ENCODE results near the gene PLEKHH1.
A peak's percentile ranks its signal among the peaks of the same experiment; 100 is the strongest.
"Not testable (repeated sequence)": the region's sequence is repeated elsewhere in the genome, so short reads cannot be mapped to it uniquely, and the experiment has no call there.

Gene PLEKHH1

GRCh38 chr14:67541448-67542387 is 8.6 kb downstream of the PLEKHH1 start:
- H3K27ac ChIP-seq (ENCODE audit: low read depth, low read length): no peak overlapping the region
- H3K9ac ChIP-seq (ENCODE audit: low read length in 5 of 5): no peak overlapping the region
- peak overlapping the region in 1 of 5 donors; percentile 13 for H3K4me3 ChIP-seq (ENCODE audit: low read depth in 1 of 5, low read length in 5 of 5)

GRCh38 chr14:67542620-67543019 is 9.5 kb downstream of the PLEKHH1 start:
- not testable (repeated sequence) for H3K27ac ChIP-seq (ENCODE audit: low read depth, low read length); H3K9me3 ChIP-seq (ENCODE audit: control insufficient read depth in 5 of 5, low read length in 5 of 5); H3K4me3 ChIP-seq (ENCODE audit: low read depth in 1 of 5, low read length in 5 of 5); H3K27me3 ChIP-seq (ENCODE audit: control insufficient read depth in 5 of 5, insufficient read depth in 4 of 5, low read length in 5 of 5); H3K36me3 ChIP-seq (ENCODE audit: control insufficient read depth in 5 of 5, insufficient read depth in 5 of 5, low read length in 5 of 5); H3K9ac ChIP-seq (ENCODE audit: low read length in 5 of 5)
- H3K4me1 ChIP-seq (ENCODE audit: control insufficient read depth in 5 of 5, insufficient read depth in 5 of 5, low read length in 5 of 5): peaks cover 0 to 15% (median 11%) of the 10 kb centered on the region in 5 donors

More at GRCh38 chr14:67541448-67542387, 8.6 kb downstream of the PLEKHH1 start:
- H3K27me3 ChIP-seq (ENCODE audit: control insufficient read depth in 5 of 5, insufficient read depth in 4 of 5, low read length in 5 of 5): peaks cover 0 to 4% (median 0%) of the 10 kb centered on the region in 5 donors
- H3K9me3 ChIP-seq (ENCODE audit: control insufficient read depth in 5 of 5, low read length in 5 of 5): no peaks in the 10 kb centered on the region
- H3K36me3 ChIP-seq (ENCODE audit: control insufficient read depth in 5 of 5, insufficient read depth in 5 of 5, low read length in 5 of 5): peaks cover 0 to 6% (median 0%) of the 10 kb centered on the region in 5 donors
- H3K4me1 ChIP-seq (ENCODE audit: control insufficient read depth in 5 of 5, insufficient read depth in 5 of 5, low read length in 5 of 5): peaks cover 0 to 15% (median 13%) of the 10 kb centered on the region in 5 donors

GRCh38 chr14:67544590-67544989 is 11.5 kb downstream of the PLEKHH1 start:
- H3K9me3 ChIP-seq (ENCODE audit: control insufficient read depth in 5 of 5, low read length in 5 of 5): no peaks in the 10 kb centered on the region
- H3K27ac ChIP-seq (ENCODE audit: low read depth, low read length): no peak overlapping the region
- H3K4me3 ChIP-seq (ENCODE audit: low read depth in 1 of 5, low read length in 5 of 5): no peak overlapping the region
- H3K9ac ChIP-seq (ENCODE audit: low read length in 5 of 5): no peak overlapping the region
- H3K27me3 ChIP-seq (ENCODE audit: control insufficient read depth in 5 of 5, insufficient read depth in 4 of 5, low read length in 5 of 5): peaks cover 0 to 4% (median 0%) of the 10 kb centered on the region in 5 donors
- H3K4me1 ChIP-seq (ENCODE audit: control insufficient read depth in 5 of 5, insufficient read depth in 5 of 5, low read length in 5 of 5): peaks cover 0 to 3% (median 0%) of the 10 kb centered on the region in 5 donors
- peaks cover 0 to 6% (median 0%) of the 10 kb centered on the region in 5 donors for H3K36me3 ChIP-seq (ENCODE audit: control insufficient read depth in 5 of 5, insufficient read depth in 5 of 5, low read length in 5 of 5)

- Histone ChIP-seq H3K36me3 (ENCODE audit: control insufficient read depth in 5 of 5, insufficient read depth in 5 of 5, low read length in 5 of 5) (peaks cover 0 to 6% (median 0%) of the 10 kb centered on the region in 5 donors), H3K27ac (ENCODE audit: low read depth, low read length) (no peak overlapping the region), H3K27me3 (ENCODE audit: control insufficient read depth in 5 of 5, insufficient read depth in 4 of 5, low read length in 5 of 5) (peaks cover 0 to under 1% (median 0%) of the 10 kb centered on the region in 5 donors), H3K4me1 (ENCODE audit: control insufficient read depth in 5 of 5, insufficient read depth in 5 of 5, low read length in 5 of 5) (no peaks in the 10 kb centered on the region), H3K9me3 (ENCODE audit: control insufficient read depth in 5 of 5, low read length in 5 of 5) (no peaks in the 10 kb centered on the region), H3K9ac (ENCODE audit: low read length in 5 of 5) (no peak overlapping the region), H3K4me3 (ENCODE audit: low read depth in 1 of 5, low read length in 5 of 5) (no peak overlapping the region)
These were observed 14.2 kb downstream of the PLEKHH1 start for GRCh38 chr14:67547224-67547780.

GRCh38 chr14:67549734-67550133 is 16.6 kb downstream of the PLEKHH1 start:
- Histone ChIP-seq H3K27me3 (ENCODE audit: control insufficient read depth in 5 of 5, insufficient read depth in 4 of 5, low read length in 5 of 5) (no peaks in the 10 kb centered on the region), H3K4me3 (ENCODE audit: low read depth in 1 of 5, low read length in 5 of 5) (no peak overlapping the region), H3K4me1 (ENCODE audit: control insufficient read depth in 5 of 5, insufficient read depth in 5 of 5, low read length in 5 of 5) (peaks cover 0 to 5% (median 0%) of the 10 kb centered on the region in 5 donors), H3K9ac (ENCODE audit: low read length in 5 of 5) (no peak overlapping the region), H3K27ac (ENCODE audit: low read depth, low read length) (no peak overlapping the region), H3K36me3 (ENCODE audit: control insufficient read depth in 5 of 5, insufficient read depth in 5 of 5, low read length in 5 of 5) (peaks cover 0 to 3% (median 0%) of the 10 kb centered on the region in 5 donors), H3K9me3 (ENCODE audit: control insufficient read depth in 5 of 5, low read length in 5 of 5) (no peaks in the 10 kb centered on the region)

- Histone ChIP-seq H3K9me3 (ENCODE audit: control insufficient read depth in 5 of 5, low read length in 5 of 5) (no peaks in the 10 kb centered on the region), H3K27ac (ENCODE audit: low read depth, low read length) (no peak overlapping the region), H3K4me1 (ENCODE audit: control insufficient read depth in 5 of 5, insufficient read depth in 5 of 5, low read length in 5 of 5) (peaks cover 0 to 5% (median 0%) of the 10 kb centered on the region in 5 donors), H3K36me3 (ENCODE audit: control insufficient read depth in 5 of 5, insufficient read depth in 5 of 5, low read length in 5 of 5) (no peaks in the 10 kb centered on the region), H3K9ac (ENCODE audit: low read length in 5 of 5) (no peak overlapping the region), H3K27me3 (ENCODE audit: control insufficient read depth in 5 of 5, insufficient read depth in 4 of 5, low read length in 5 of 5) (no peaks in the 10 kb centered on the region), H3K4me3 (ENCODE audit: low read depth in 1 of 5, low read length in 5 of 5) (no peak overlapping the region)
These were observed 18.0 kb downstream of the PLEKHH1 start for GRCh38 chr14:67551123-67551522.

GRCh38 chr14:67551940-67552339 is 18.9 kb downstream of the PLEKHH1 start:
- H3K4me1 ChIP-seq (ENCODE audit: control insufficient read depth in 5 of 5, insufficient read depth in 5 of 5, low read length in 5 of 5): peaks cover 0 to 5% (median 0%) of the 10 kb centered on the region in 5 donors
- no peak overlapping the region for H3K27ac ChIP-seq (ENCODE audit: low read depth, low read length)
- no peak overlapping the region for H3K9ac ChIP-seq (ENCODE audit: low read length in 5 of 5)
- no peaks in the 10 kb centered on the region for H3K27me3 ChIP-seq (ENCODE audit: control insufficient read depth in 5 of 5, insufficient read depth in 4 of 5, low read length in 5 of 5)
- no peaks in the 10 kb centered on the region for H3K36me3 ChIP-seq (ENCODE audit: control insufficient read depth in 5 of 5, insufficient read depth in 5 of 5, low read length in 5 of 5)
- no peaks in the 10 kb centered on the region for H3K9me3 ChIP-seq (ENCODE audit: control insufficient read depth in 5 of 5, low read length in 5 of 5)
- no peak overlapping the region for H3K4me3 ChIP-seq (ENCODE audit: low read depth in 1 of 5, low read length in 5 of 5)

- H3K27ac ChIP-seq (ENCODE audit: low read depth, low read length): no peak overlapping the region
These were observed 20.5 kb downstream of the PLEKHH1 start for GRCh38 chr14:67553547-67553946.

GRCh38 chr14:67554341-67554740 is 21.3 kb downstream of the PLEKHH1 start:
- Histone ChIP-seq H3K36me3 (ENCODE audit: control insufficient read depth in 5 of 5, insufficient read depth in 5 of 5, low read length in 5 of 5) (peaks cover 0 to 3% (median 0%) of the 10 kb centered on the region in 5 donors), H3K9me3 (ENCODE audit: control insufficient read depth in 5 of 5, low read length in 5 of 5) (no peaks in the 10 kb centered on the region), H3K9ac (ENCODE audit: low read length in 5 of 5) (no peak overlapping the region), H3K27ac (ENCODE audit: low read depth, low read length) (no peak overlapping the region), H3K27me3 (ENCODE audit: control insufficient read depth in 5 of 5, insufficient read depth in 4 of 5, low read length in 5 of 5) (no peaks in the 10 kb centered on the region), H3K4me1 (ENCODE audit: control insufficient read depth in 5 of 5, insufficient read depth in 5 of 5, low read length in 5 of 5) (peaks cover 0 to 5% (median 0%) of the 10 kb centered on the region in 5 donors), H3K4me3 (ENCODE audit: low read depth in 1 of 5, low read length in 5 of 5) (no peak overlapping the region)

More at GRCh38 chr14:67553547-67553946, 20.5 kb downstream of the PLEKHH1 start:
- Histone ChIP-seq H3K4me3 (ENCODE audit: low read depth in 1 of 5, low read length in 5 of 5) (no peak overlapping the region), H3K4me1 (ENCODE audit: control insufficient read depth in 5 of 5, insufficient read depth in 5 of 5, low read length in 5 of 5) (peaks cover 0 to 5% (median 0%) of the 10 kb centered on the region in 5 donors), H3K9me3 (ENCODE audit: control insufficient read depth in 5 of 5, low read length in 5 of 5) (no peaks in the 10 kb centered on the region), H3K9ac (ENCODE audit: low read length in 5 of 5) (no peak overlapping the region), H3K27me3 (ENCODE audit: control insufficient read depth in 5 of 5, insufficient read depth in 4 of 5, low read length in 5 of 5) (no peaks in the 10 kb centered on the region), H3K36me3 (ENCODE audit: control insufficient read depth in 5 of 5, insufficient read depth in 5 of 5, low read length in 5 of 5) (peaks cover 0 to 3% (median 0%) of the 10 kb centered on the region in 5 donors)

Measured in subcutaneous abdominal adipose tissue (tissue), 5 donors.